ENCODE results near the gene ALOX15B. TPM values are rescaled to one million over a fixed set of nuclear protein-coding genes. Genes with fewer than 3 reads are reported as not detected.

The ALOX15B gene
- total RNA-seq, 6 donors from 2014 or later = 46.2 to 177 (median 105) TPM

GRCh38 chr17:8002721-8003593, 35.9 kb upstream of the ALOX15B start:
- WGBS, 2 donors = 23% methylated on average over 53 of the region's 92 CpGs; no CpG with 5 or more reads in 1 of the 2 donors
- H3K27ac ChIP-seq = no peak overlapping the region
- ATAC-seq (ENCODE audit: low FRiP score in 2 of 2) = peak in 1 of 2 donors; percentile 52

GRCh38 chr17:8003594-8004181, 35.2 kb upstream of the ALOX15B start:
- H3K4me3 ChIP-seq = peak overlapping the region in 2 of 4 donors; percentile 29 to 30
- H3K27ac ChIP-seq = no peak overlapping the region
- H3K27me3 ChIP-seq = peaks cover 0 to 23% (median 11%) of the 10 kb centered on the region in 4 donors
- no peak for TF ChIP-seq POLR2AphosphoS5 (IDR thresholded peaks at IDR 0.05)
- no peak for TF ChIP-seq CTCF (IDR thresholded peaks at IDR 0.05)
- TF ChIP-seq EP300 (IDR thresholded peaks at IDR 0.05) = no peak
- 61 to 67% methylated on average over 14 to 20 of the region's 44 CpGs for WGBS, 2 donors
- ATAC-seq (ENCODE audit: low FRiP score in 2 of 2) = peak in 1 of 2 donors; percentile 11
- DNase-seq = peak in 1 of 2 donors; percentile 76
- H3K9me3 ChIP-seq = no peaks in the 10 kb centered on the region
- H3K36me3 ChIP-seq = no peaks in the 10 kb centered on the region
- H3K4me1 ChIP-seq = peaks cover 10 to 25% (median 16%) of the 10 kb centered on the region in 4 donors

More at GRCh38 chr17:8002721-8003593, 35.9 kb upstream of the ALOX15B start:
- Histone ChIP-seq H3K9me3 (no peaks in the 10 kb centered on the region), H3K27me3 (peaks cover 0 to 23% (median 11%) of the 10 kb centered on the region in 4 donors), H3K4me1 (peaks cover 10 to 25% (median 16%) of the 10 kb centered on the region in 4 donors), H3K4me3 (peak overlapping the region in 3 of 4 donors; percentile 3 to 30 (median 29)), H3K36me3 (no peaks in the 10 kb centered on the region)
- peak in 1 of 2 donors; percentile 85 for DNase-seq
- TF ChIP-seq POLR2A (IDR thresholded peaks at IDR 0.05) (no peak), POLR2AphosphoS5 (IDR thresholded peaks at IDR 0.05) (no peak), EP300 (IDR thresholded peaks at IDR 0.05) (no peak), CTCF (IDR thresholded peaks at IDR 0.05) (no peak)

GRCh38 chr17:8004899-8005298, 34.0 kb upstream of the ALOX15B start:
- DNase-seq (no peak), ATAC-seq (ENCODE audit: low FRiP score in 2 of 2) (no peak)
- H3K27me3 ChIP-seq = peaks cover 0 to 23% (median 11%) of the 10 kb centered on the region in 4 donors
- H3K27ac ChIP-seq = no peak overlapping the region
- peaks cover 10 to 25% (median 16%) of the 10 kb centered on the region in 4 donors for H3K4me1 ChIP-seq
- no peak for TF ChIP-seq POLR2AphosphoS5 (IDR thresholded peaks at IDR 0.05)
- no peak for TF ChIP-seq POLR2A (IDR thresholded peaks at IDR 0.05)
- TF ChIP-seq CTCF (IDR thresholded peaks at IDR 0.05) = no peak
- TF ChIP-seq EP300 (IDR thresholded peaks at IDR 0.05) = no peak
- WGBS, 2 donors = 74 to 93% methylated on average over 6 of the region's 6 CpGs
- H3K9me3 ChIP-seq = no peaks in the 10 kb centered on the region
- H3K4me3 ChIP-seq = no peak overlapping the region
- H3K36me3 ChIP-seq = no peaks in the 10 kb centered on the region

GRCh38 chr17:8005357-8005756, 33.5 kb upstream of the ALOX15B start:
- no peaks in the 10 kb centered on the region for H3K36me3 ChIP-seq
- no peak for TF ChIP-seq POLR2A (IDR thresholded peaks at IDR 0.05)
- TF ChIP-seq POLR2AphosphoS5 (IDR thresholded peaks at IDR 0.05) = no peak
- TF ChIP-seq EP300 (IDR thresholded peaks at IDR 0.05) = no peak
- TF ChIP-seq CTCF (IDR thresholded peaks at IDR 0.05) = no peak
- H3K4me1 ChIP-seq = peaks cover 10 to 25% (median 16%) of the 10 kb centered on the region in 4 donors
- DNase-seq = no peak
- H3K27me3 ChIP-seq = peaks cover 0 to 23% (median 11%) of the 10 kb centered on the region in 4 donors
- ATAC-seq (ENCODE audit: low FRiP score in 2 of 2) = no peak
- H3K9me3 ChIP-seq = no peaks in the 10 kb centered on the region
- no peak overlapping the region for H3K27ac ChIP-seq
- WGBS, 2 donors = 78 to 90% methylated on average over 1 of the region's 1 CpG
- H3K4me3 ChIP-seq = no peak overlapping the region

All from upper lobe of left lung (tissue), 6 donors.